Esophagus muscularis mucosa (tissue), 4 donors: ENCODE data around the gene CFLAR. TPM values are rescaled to one million over a fixed set of nuclear protein-coding genes. Genes with fewer than 3 reads are reported as not detected.
A peak's percentile ranks its signal among the peaks of the same experiment; 100 is the strongest.
"Not testable (repeated sequence)": the region's sequence is repeated elsewhere in the genome, so short reads cannot be mapped to it uniquely, and the experiment has no call there.

ENCODE experiments used
- DNase-seq: peaks from one replicate; pipeline ENCODE4 v3.0.0-alpha.2; 2017; ENCODE audit errors: extremely low spot score
- H3K27ac ChIP-seq, 4 donors: fragments of 200-600 bp; sonication (generic); replicated peaks in 1 of 4; 1 replicate in 3 of 4; 2 replicates in 1 of 4; pipeline ENCODE4 v1.5.1; 2016 to 2019; ENCODE audit warnings: mild to moderate bottlenecking in 1 of 4
- H3K27me3 ChIP-seq, 4 donors: fragments of 200-600 bp; sonication (generic); one replicate each; pipeline versions ENCODE4 v1.5.1 to v1.6.0; 2016 to 2019
- H3K36me3 ChIP-seq, 4 donors: fragments of 200-600 bp; sonication (generic); one replicate each; pipeline ENCODE4 v1.5.1; 2016 to 2019
- H3K4me1 ChIP-seq, 4 donors: fragments of 200-600 bp; sonication (generic); one replicate each; pipeline ENCODE4 v1.5.1; 2016 to 2019
- H3K4me3 ChIP-seq, 4 donors: fragments of 200-600 bp; sonication (generic); 1 replicate in 2 of 4; 2 replicates in 2 of 4; pipeline ENCODE4 v1.5.1; 2016 to 2019; ENCODE audit warnings: mild to moderate bottlenecking in 4 of 4, moderate library complexity in 1 of 4
- H3K9me3 ChIP-seq, 4 donors: fragments of 200-600 bp; sonication (generic); 1 replicate in 3 of 4; 2 replicates in 1 of 4; pipeline ENCODE4 v1.5.1; 2016 to 2019
- EP300 ChIP-seq: sonication (generic); formaldehyde crosslinking; IDR thresholded peaks from one replicate; pipeline ENCODE4 v1.6.1; 2017; ENCODE audit warnings: antibody characterized with exemption
- POLR2A ChIP-seq: fragments of 450-650 bp; IDR thresholded peaks from one replicate; pipeline ENCODE4 v1.6.1; 2017; ENCODE audit warnings: antibody characterized with exemption, moderate library complexity, mild to moderate bottlenecking, low read depth
- POLR2AphosphoS5 ChIP-seq, 2 donors: sonication (generic); formaldehyde crosslinking; IDR thresholded peaks; one replicate each; pipeline ENCODE4 v1.6.1; 2017; ENCODE audit warnings: antibody characterized with exemption in 2 of 2
- WGBS: methylation state at CpG from one replicate; pipeline ENCODE4 v1.1.5; 2018; 5-methylcytosine and 5-hydroxymethylcytosine counted together
- intact Hi-C: fragments of 100-400 bp; cut with DNase I; formaldehyde crosslinking; loops from one replicate; pipeline ENCODE4 v1.15.1; 2023
- total RNA-seq, 4 donors: library from RNA; depleted of rRNA; stranded (reverse); fragments of >200 nt; gene quantifications; one replicate each; pipeline versions ENCODE4 v1.1.0 to v1.2.1, GENCODE V29; 2016
- TF ChIP-seq, protein P1 (sequence below), 3 experiments: fragments of 200-600 bp in 2 of 3; fragments of 450-650 bp in 1 of 3; sonication (generic) in 2 of 3; IDR thresholded peaks; one replicate each; pipeline ENCODE4 v1.5.1; 2017 to 2019; ENCODE audit warnings: antibody characterized with exemption in 3 of 3, mild to moderate bottlenecking in 2 of 3, moderate library complexity in 1 of 3

The CFLAR gene
- total RNA-seq, 4 donors from 2014 or later: 137 to 236 (median 202) TPM

DNA sequence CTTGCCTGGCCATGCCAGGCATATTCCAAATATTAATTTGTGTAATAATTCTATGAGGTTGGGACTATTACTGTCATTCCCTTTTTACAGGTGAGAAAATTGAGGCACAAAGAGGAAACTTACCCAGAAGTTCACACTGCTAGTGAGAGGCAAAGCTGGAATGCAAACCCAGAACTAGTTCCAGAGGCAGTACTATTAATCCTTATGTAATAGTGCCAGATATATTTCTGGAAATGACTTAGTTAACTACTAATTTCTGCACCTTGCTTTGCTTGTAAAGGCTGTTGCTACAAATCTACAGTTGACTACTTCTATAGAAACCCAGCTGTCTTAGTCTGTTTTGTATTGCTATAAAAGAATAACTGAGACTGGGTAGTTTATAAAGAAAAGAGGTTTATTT, 5.3 kb upstream of the CFLAR start:
- peaks cover 0 to under 1% (median 0%) of the 10 kb centered on the region in 4 donors for H3K36me3 ChIP-seq
- H3K4me1 ChIP-seq: peaks cover 8 to 16% (median 11%) of the 10 kb centered on the region in 4 donors
- H3K27ac ChIP-seq: no peak overlapping the region
- TF ChIP-seq POLR2AphosphoS5 (IDR thresholded peaks at IDR 0.05) (no peak), EP300 (no peak), POLR2A (no peak)
- TF ChIP-seq, protein P1, sequence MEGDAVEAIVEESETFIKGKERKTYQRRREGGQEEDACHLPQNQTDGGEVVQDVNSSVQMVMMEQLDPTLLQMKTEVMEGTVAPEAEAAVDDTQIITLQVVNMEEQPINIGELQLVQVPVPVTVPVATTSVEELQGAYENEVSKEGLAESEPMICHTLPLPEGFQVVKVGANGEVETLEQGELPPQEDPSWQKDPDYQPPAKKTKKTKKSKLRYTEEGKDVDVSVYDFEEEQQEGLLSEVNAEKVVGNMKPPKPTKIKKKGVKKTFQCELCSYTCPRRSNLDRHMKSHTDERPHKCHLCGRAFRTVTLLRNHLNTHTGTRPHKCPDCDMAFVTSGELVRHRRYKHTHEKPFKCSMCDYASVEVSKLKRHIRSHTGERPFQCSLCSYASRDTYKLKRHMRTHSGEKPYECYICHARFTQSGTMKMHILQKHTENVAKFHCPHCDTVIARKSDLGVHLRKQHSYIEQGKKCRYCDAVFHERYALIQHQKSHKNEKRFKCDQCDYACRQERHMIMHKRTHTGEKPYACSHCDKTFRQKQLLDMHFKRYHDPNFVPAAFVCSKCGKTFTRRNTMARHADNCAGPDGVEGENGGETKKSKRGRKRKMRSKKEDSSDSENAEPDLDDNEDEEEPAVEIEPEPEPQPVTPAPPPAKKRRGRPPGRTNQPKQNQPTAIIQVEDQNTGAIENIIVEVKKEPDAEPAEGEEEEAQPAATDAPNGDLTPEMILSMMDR (IDR thresholded peaks at IDR 0.05): no peak
- intact Hi-C loops: no loop called here
- no peaks in the 10 kb centered on the region for H3K27me3 ChIP-seq
- no peak for DNase-seq
- H3K9me3 ChIP-seq: no peaks in the 10 kb centered on the region
- no peak overlapping the region for H3K4me3 ChIP-seq

DNA sequence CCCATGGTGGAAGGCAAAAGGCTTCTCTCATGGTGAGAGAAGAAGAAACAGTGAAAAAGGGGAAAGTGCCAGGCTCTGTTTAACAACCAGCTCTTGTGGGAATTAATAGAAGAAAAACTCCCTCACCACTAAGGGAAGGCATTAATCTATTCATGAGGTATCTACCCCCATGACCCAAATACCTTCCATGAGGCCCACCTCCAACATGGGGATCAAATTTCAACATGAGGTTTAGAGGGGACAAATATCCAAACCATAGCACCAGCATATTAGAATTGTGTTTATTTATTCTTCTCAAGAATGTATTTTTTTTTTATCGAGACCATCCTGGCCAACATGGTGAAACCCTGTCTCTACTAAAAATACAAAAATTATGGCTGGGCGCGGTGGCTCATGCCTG, 4.9 kb upstream of the CFLAR start:
- intact Hi-C loops: no loop called here
- Histone ChIP-seq H3K4me3 (no peak overlapping the region), H3K27me3 (no peaks in the 10 kb centered on the region), H3K4me1 (peaks cover 8 to 18% (median 13%) of the 10 kb centered on the region in 4 donors), H3K9me3 (no peaks in the 10 kb centered on the region), H3K36me3 (no peaks in the 10 kb centered on the region), H3K27ac (no peak overlapping the region)
- WGBS: 95% methylated on average over 3 of the region's 3 CpGs
- TF ChIP-seq POLR2A (no peak), POLR2AphosphoS5 (IDR thresholded peaks at IDR 0.05) (no peak), EP300 (no peak)
- TF ChIP-seq, protein P1 (IDR thresholded peaks at IDR 0.05): no peak
- no peak for DNase-seq

DNA sequence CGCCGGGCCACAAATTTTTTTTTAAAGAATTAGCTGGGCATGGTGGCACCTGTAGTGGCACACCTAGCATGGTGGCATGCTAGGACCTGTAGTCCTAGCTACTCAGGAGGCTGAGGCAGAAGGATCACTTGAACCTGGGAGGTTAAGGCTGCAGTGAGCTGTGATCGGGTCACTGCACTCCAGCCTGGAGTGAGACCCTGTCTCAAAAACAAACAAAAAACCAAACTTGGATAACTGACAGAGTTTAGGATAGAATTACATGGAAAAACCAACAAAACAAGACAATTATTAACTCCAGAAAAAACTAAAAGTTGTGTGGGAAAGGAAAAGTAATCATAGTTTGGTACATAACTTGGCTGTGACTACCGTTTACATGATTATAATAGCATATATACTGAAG, 1.6 kb upstream of the CFLAR start:
- peaks cover 8 to 32% (median 17%) of the 10 kb centered on the region in 4 donors for H3K4me1 ChIP-seq
- DNase-seq: no peak
- 87% methylated on average over 4 of the region's 4 CpGs for WGBS
- no peaks in the 10 kb centered on the region for H3K9me3 ChIP-seq
- no peak overlapping the region for H3K27ac ChIP-seq
- intact Hi-C loops: no loop called here
- TF ChIP-seq POLR2A (no peak), EP300 (no peak), POLR2AphosphoS5 (IDR thresholded peaks at IDR 0.05) (no peak)
- H3K4me3 ChIP-seq: peak overlapping the region; percentile 6 to 84 (median 42)
- H3K27me3 ChIP-seq: no peaks in the 10 kb centered on the region
- H3K36me3 ChIP-seq: no peaks in the 10 kb centered on the region

DNA sequence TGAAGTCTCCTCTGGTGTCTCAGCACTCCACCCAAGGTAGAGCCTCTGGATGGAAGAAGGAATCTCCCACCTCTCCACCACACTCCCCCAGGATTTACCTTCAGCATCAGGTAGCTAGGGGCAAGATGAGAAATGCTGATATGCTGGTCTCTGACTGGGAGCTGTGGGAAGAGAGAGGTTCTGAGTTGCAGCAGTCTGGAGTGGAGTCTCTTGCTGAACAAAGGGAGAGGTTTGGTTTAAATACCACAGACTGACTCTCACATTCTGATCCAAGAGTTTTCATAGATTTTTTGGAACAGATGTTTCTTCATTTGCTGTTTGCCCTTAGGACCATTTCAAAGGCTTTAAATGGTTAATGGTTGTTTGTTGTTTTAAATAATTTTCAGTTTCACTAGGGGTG, 1.1 kb upstream of the CFLAR start:
- intact Hi-C loops: loop anchor here (5.0 kb wide), 2 partner anchors 42 to 43 kb away; partner anchors contain the start of genes HYCC2 and NDUFB3
- H3K4me3 ChIP-seq: peak overlapping the region; percentile 6 to 88 (median 80)
- H3K4me1 ChIP-seq: peaks cover 8 to 36% (median 22%) of the 10 kb centered on the region in 4 donors
- no peaks in the 10 kb centered on the region for H3K36me3 ChIP-seq
- H3K27me3 ChIP-seq: no peaks in the 10 kb centered on the region
- H3K27ac ChIP-seq: peak overlapping the region in 2 of 4 donors; percentile 96 to 100
- no peak for DNase-seq
- no peaks in the 10 kb centered on the region for H3K9me3 ChIP-seq
- no peak for TF ChIP-seq EP300
- TF ChIP-seq, protein P1 (IDR thresholded peaks at IDR 0.05): no peak
- no peak for TF ChIP-seq POLR2AphosphoS5 (IDR thresholded peaks at IDR 0.05)
- TF ChIP-seq POLR2A: no peak

DNA sequence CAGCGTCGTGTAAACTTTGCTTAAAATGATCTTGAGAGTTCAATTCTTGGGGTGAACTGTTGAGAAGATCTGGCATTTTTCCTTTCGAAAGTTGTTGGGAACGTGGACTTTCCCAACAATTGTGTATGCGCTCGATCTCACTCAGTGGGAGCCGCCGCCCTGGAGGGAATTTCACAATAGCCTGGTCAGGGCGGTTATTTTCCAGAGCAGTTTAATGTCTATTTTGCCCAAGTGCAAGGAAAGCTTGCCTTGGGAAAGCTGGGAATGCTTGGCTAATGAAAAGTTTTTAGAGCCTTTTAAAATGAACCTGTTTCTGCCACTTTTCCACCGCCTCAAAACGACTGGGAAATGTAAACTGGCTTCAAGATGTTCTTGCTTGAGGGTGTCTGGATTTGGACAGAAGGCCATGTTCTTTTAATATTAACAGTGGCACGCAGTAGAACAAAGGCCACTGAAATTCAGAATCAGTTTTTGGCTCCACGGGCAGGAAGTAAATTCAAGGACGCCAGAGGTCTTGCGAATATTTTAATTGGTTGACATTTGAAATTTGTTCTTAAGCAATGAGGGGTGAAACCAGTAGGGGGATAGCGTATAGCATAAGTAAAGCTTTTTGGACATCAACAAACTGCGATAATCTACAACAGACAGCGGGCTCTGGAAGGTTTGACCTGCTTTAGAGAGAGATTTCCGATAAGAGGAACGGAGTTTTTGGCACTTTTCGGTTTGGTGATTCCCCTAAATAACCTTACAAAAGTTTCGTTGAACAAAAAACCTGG, 1.2 kb downstream of the CFLAR start:
- Histone ChIP-seq H3K9me3 (no peaks in the 10 kb centered on the region), H3K4me3 (peak overlapping the region; percentile 76 to 91 (median 86)), H3K27me3 (no peaks in the 10 kb centered on the region), H3K27ac (peak overlapping the region; percentile 96 to 100 (median 98)), H3K4me1 (peaks cover 9 to 58% (median 45%) of the 10 kb centered on the region in 4 donors), H3K36me3 (peaks cover 0 to 1% (median under 1%) of the 10 kb centered on the region in 4 donors)
- intact Hi-C loops: loop anchor here (5.0 kb wide), 2 partner anchors 40 to 45 kb away; partner anchors contain the start of genes HYCC2 and NDUFB3
- DNase-seq: peak; percentile 95
- WGBS: 7% methylated on average over 19 of the region's 22 CpGs
- TF ChIP-seq POLR2A: no peak
- no peak for TF ChIP-seq EP300
- TF ChIP-seq, protein P1 (IDR thresholded peaks at IDR 0.05): peak in 2 of 3 experiments; percentile 13 to 34
- peak in 1 of 2 donors; percentile 50 for TF ChIP-seq POLR2AphosphoS5 (IDR thresholded peaks at IDR 0.05)

DNA sequence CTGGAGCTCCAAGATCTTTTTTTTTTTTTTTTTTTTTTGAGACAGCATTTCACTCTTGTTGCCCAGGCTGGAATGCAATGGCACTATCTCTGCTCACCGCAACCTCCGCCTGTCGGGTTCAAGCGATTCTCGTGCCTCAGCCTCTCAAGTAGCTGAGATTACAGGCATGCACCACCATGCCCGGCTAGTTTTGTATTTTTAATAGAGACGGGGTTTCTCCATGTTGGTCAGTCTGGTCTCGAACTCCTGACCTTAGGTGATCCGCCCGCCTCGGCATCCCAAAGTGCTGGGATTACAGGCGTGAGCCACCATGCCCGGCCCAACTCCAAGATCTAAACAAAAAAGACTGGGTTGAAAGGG, 1.8 kb downstream of the CFLAR start:
- H3K9me3 ChIP-seq, H3K36me3 ChIP-seq, DNase-seq, H3K27me3 ChIP-seq: not testable (repeated sequence)
- 37% methylated on average over 13 of the region's 13 CpGs for WGBS
- intact Hi-C loops: loop anchor here (5.0 kb wide), 2 partner anchors 40 to 45 kb away; partner anchors contain the start of genes HYCC2 and NDUFB3
- H3K4me3 ChIP-seq: peak overlapping the region; percentile 76 to 91 (median 86)
- H3K27ac ChIP-seq: peak overlapping the region; percentile 96 to 100 (median 98)
- H3K4me1 ChIP-seq: peaks cover 14 to 64% (median 51%) of the 10 kb centered on the region in 4 donors
